ENCODE data around the gene SUSD6. TPM values are rescaled to one million over a fixed set of nuclear protein-coding genes. Genes with fewer than 3 reads are reported as not detected.

The SUSD6 gene
- total and polyA plus RNA-seq, 4 donors, result 6.8 to 10.8 (median 7.6) TPM

DNA sequence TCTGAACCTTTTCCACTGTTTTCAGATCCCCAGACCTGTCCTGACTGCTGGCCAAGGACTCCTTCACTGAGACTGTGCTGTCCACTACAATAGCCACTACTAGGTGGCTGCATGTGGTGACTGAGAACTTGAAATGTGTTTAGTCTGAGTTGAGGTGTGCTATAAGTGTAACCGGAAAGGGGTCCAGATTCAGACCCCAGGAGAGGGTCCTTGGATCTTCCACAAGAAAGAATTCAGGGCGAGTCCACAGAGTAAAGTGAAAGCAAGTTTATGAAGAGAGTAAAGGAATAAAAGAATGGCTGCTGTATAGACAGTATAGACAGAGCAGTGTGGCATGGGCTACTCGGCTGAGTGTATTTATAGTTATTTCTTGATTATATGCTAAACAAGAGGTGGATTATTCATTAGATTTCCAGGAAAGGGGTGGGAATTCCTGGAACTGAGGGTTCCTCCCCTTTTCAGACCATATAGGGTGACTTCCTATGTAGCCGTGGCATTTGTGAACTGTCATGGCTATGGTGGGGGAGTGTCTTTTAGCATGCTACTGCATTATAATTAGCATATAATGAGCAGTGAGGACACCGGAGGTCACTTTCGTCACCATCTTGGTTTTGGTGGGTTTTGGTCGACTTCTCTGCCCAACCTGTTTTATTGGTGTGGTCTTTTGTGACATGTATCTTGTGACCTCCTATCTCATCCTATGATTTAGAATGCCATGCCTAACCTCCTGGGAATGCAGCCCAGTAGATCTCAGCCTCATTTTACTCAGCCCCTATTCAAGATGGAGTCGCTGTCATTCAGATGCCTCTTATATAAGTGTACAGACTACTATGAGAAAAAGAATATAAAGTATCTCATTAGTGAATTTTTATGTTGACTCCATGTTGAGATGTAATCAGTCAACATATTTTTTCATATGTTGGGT lies 85.5 kb downstream of the SUSD6 start:
- WGBS, result 81% methylated on average over 8 of the region's 8 CpGs
- H3K27ac ChIP-seq (ENCODE audit: low read depth in 1 of 2, low read length in 2 of 2), result peak overlapping the region in 1 of 2 donors; percentile 29

GRCh38 chr14:69698572-69698971 lies 87.2 kb downstream of the SUSD6 start:
- 92% methylated on average over 3 of the region's 3 CpGs for WGBS
- no peaks in the 10 kb centered on the region for H3K9me3 ChIP-seq (ENCODE audit: control insufficient read depth in 4 of 4, low read length in 3 of 4)
- peaks cover 6 to 45% (median 17%) of the 10 kb centered on the region in 4 donors for H3K4me1 ChIP-seq (ENCODE audit: control insufficient read depth in 4 of 4, insufficient read depth in 4 of 4, low read length in 3 of 4)
- H3K36me3 ChIP-seq (ENCODE audit: control insufficient read depth in 4 of 4, insufficient read depth in 3 of 4, low read depth in 1 of 4, low read length in 3 of 4), result no peaks in the 10 kb centered on the region
- no peak overlapping the region for H3K27ac ChIP-seq (ENCODE audit: low read depth in 1 of 2, low read length in 2 of 2)
- H3K4me3 ChIP-seq (ENCODE audit: low read depth in 1 of 3, low read length in 3 of 3), result no peak overlapping the region
- H3K27me3 ChIP-seq (ENCODE audit: control insufficient read depth in 4 of 4, insufficient read depth in 4 of 4, low read length in 3 of 4), result no peaks in the 10 kb centered on the region
- no peak for DNase-seq (ENCODE audit: low spot score)
- H3K9ac ChIP-seq (ENCODE audit: low read depth in 1 of 2, low read length in 2 of 2), result no peak overlapping the region
- TF ChIP-seq YY1 (IDR thresholded peaks at IDR 0.05) (no peak), EGR1 (IDR thresholded peaks at IDR 0.05; ENCODE audit: low read depth in 2 of 2) (no peak), REST (IDR thresholded peaks at IDR 0.05) (no peak), FOXA1 (IDR thresholded peaks at IDR 0.05) (no peak), TAF1 (conservative IDR thresholded peaks at IDR 0.05) (no peak), RXRA (IDR thresholded peaks at IDR 0.05) (no peak), ATF3 (IDR thresholded peaks at IDR 0.05) (no peak), HNF4G (IDR thresholded peaks at IDR 0.05) (no peak), NR2F2 (IDR thresholded peaks at IDR 0.05) (no peak), HNF4A (conservative IDR thresholded peaks at IDR 0.05) (no peak), JUND (IDR thresholded peaks at IDR 0.05) (no peak)
- TF ChIP-seq, protein P1, sequence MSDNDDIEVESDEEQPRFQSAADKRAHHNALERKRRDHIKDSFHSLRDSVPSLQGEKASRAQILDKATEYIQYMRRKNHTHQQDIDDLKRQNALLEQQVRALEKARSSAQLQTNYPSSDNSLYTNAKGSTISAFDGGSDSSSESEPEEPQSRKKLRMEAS (IDR thresholded peaks at IDR 0.05), result no peak
- TF ChIP-seq, protein P2, sequence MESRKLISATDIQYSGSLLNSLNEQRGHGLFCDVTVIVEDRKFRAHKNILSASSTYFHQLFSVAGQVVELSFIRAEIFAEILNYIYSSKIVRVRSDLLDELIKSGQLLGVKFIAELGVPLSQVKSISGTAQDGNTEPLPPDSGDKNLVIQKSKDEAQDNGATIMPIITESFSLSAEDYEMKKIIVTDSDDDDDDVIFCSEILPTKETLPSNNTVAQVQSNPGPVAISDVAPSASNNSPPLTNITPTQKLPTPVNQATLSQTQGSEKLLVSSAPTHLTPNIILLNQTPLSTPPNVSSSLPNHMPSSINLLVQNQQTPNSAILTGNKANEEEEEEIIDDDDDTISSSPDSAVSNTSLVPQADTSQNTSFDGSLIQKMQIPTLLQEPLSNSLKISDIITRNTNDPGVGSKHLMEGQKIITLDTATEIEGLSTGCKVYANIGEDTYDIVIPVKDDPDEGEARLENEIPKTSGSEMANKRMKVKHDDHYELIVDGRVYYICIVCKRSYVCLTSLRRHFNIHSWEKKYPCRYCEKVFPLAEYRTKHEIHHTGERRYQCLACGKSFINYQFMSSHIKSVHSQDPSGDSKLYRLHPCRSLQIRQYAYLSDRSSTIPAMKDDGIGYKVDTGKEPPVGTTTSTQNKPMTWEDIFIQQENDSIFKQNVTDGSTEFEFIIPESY (IDR thresholded peaks at IDR 0.05), result no peak

More for the DNA sequence above, 85.5 kb downstream of the SUSD6 start:
- DNase-seq (ENCODE audit: low spot score), result no peak
- Histone ChIP-seq H3K4me1 (ENCODE audit: control insufficient read depth in 4 of 4, insufficient read depth in 4 of 4, low read length in 3 of 4) (peaks cover 9 to 49% (median 24%) of the 10 kb centered on the region in 4 donors), H3K27me3 (ENCODE audit: control insufficient read depth in 4 of 4, insufficient read depth in 4 of 4, low read length in 3 of 4) (no peaks in the 10 kb centered on the region), H3K9me3 (ENCODE audit: control insufficient read depth in 4 of 4, low read length in 3 of 4) (no peaks in the 10 kb centered on the region), H3K9ac (ENCODE audit: low read depth in 1 of 2, low read length in 2 of 2) (no peak overlapping the region), H3K4me3 (ENCODE audit: low read depth in 1 of 3, low read length in 3 of 3) (no peak overlapping the region), H3K36me3 (ENCODE audit: control insufficient read depth in 4 of 4, insufficient read depth in 3 of 4, low read depth in 1 of 4, low read length in 3 of 4) (no peaks in the 10 kb centered on the region)
- TF ChIP-seq RXRA (IDR thresholded peaks at IDR 0.05), result no peak
- TF ChIP-seq NR2F2 (IDR thresholded peaks at IDR 0.05), result no peak
- TF ChIP-seq SP1 (IDR thresholded peaks at IDR 0.05), result no peak
- no peak for TF ChIP-seq REST (IDR thresholded peaks at IDR 0.05)
- TF ChIP-seq JUND (IDR thresholded peaks at IDR 0.05), result no peak
- no peak for TF ChIP-seq RAD21 (IDR thresholded peaks at IDR 0.05)
- no peak for TF ChIP-seq HNF4G (IDR thresholded peaks at IDR 0.05)
- TF ChIP-seq FOXA2 (IDR thresholded peaks at IDR 0.05), result no peak

Measured in liver (tissue), 9 donors.